Measurements from ENCODE around the gene PSD2. TPM values are rescaled to one million over a fixed set of nuclear protein-coding genes. Genes with fewer than 3 reads are reported as not detected.
A peak's percentile ranks its signal among the peaks of the same experiment; 100 is the strongest.

Gene PSD2
- total RNA-seq, 1 donor from 2014 or later: 0.52 TPM

- Histone ChIP-seq H3K4me3 (ENCODE audit: low read length in 3 of 3) (no peak overlapping the region), H3K4me1 (ENCODE audit: control insufficient read depth in 3 of 3, insufficient read depth in 3 of 3, low read length in 3 of 3) (peaks cover 0 to 20% (median 15%) of the 10 kb centered on the region in 3 donors), H3K36me3 (ENCODE audit: control insufficient read depth in 3 of 3, insufficient read depth in 3 of 3, low read length in 3 of 3) (no peaks in the 10 kb centered on the region), H3K9me3 (ENCODE audit: control insufficient read depth in 3 of 3, low read length in 3 of 3) (no peaks in the 10 kb centered on the region), H3K9ac (ENCODE audit: low read depth in 1 of 3, low read length in 3 of 3) (no peak overlapping the region), H3K27me3 (ENCODE audit: control insufficient read depth in 3 of 3, insufficient read depth in 3 of 3, low read length in 3 of 3) (no peaks in the 10 kb centered on the region), H3K27ac (ENCODE audit: low read depth, low read length) (no peak overlapping the region)
These were observed 22.5 kb upstream of the PSD2 start for GRCh38 chr5:139772927-139773690.

GRCh38 chr5:139774980-139775661 lies 20.5 kb upstream of the PSD2 start:
- Histone ChIP-seq H3K9me3 (ENCODE audit: control insufficient read depth in 3 of 3, low read length in 3 of 3) (no peaks in the 10 kb centered on the region), H3K4me3 (ENCODE audit: low read length in 3 of 3) (peak overlapping the region in 1 of 3 donors; percentile 35), H3K36me3 (ENCODE audit: control insufficient read depth in 3 of 3, insufficient read depth in 3 of 3, low read length in 3 of 3) (no peaks in the 10 kb centered on the region), H3K27ac (ENCODE audit: low read depth, low read length) (no peak overlapping the region), H3K27me3 (ENCODE audit: control insufficient read depth in 3 of 3, insufficient read depth in 3 of 3, low read length in 3 of 3) (no peaks in the 10 kb centered on the region), H3K9ac (ENCODE audit: low read depth in 1 of 3, low read length in 3 of 3) (peak overlapping the region in 1 of 3 donors; percentile 30), H3K4me1 (ENCODE audit: control insufficient read depth in 3 of 3, insufficient read depth in 3 of 3, low read length in 3 of 3) (peaks cover 0 to 10% (median 7%) of the 10 kb centered on the region in 3 donors)

- Histone ChIP-seq H3K4me3 (ENCODE audit: low read length in 3 of 3) (no peak overlapping the region), H3K27me3 (ENCODE audit: control insufficient read depth in 3 of 3, insufficient read depth in 3 of 3, low read length in 3 of 3) (no peaks in the 10 kb centered on the region), H3K9ac (ENCODE audit: low read depth in 1 of 3, low read length in 3 of 3) (no peak overlapping the region), H3K36me3 (ENCODE audit: control insufficient read depth in 3 of 3, insufficient read depth in 3 of 3, low read length in 3 of 3) (no peaks in the 10 kb centered on the region), H3K9me3 (ENCODE audit: control insufficient read depth in 3 of 3, low read length in 3 of 3) (no peaks in the 10 kb centered on the region), H3K4me1 (ENCODE audit: control insufficient read depth in 3 of 3, insufficient read depth in 3 of 3, low read length in 3 of 3) (peaks cover 0 to 10% (median 7%) of the 10 kb centered on the region in 3 donors), H3K27ac (ENCODE audit: low read depth, low read length) (no peak overlapping the region)
These were observed 19.7 kb upstream of the PSD2 start for GRCh38 chr5:139775872-139776271.

- H3K4me3 ChIP-seq (ENCODE audit: low read length in 3 of 3): no peak overlapping the region
- H3K9ac ChIP-seq (ENCODE audit: low read depth in 1 of 3, low read length in 3 of 3): no peak overlapping the region
- H3K9me3 ChIP-seq (ENCODE audit: control insufficient read depth in 3 of 3, low read length in 3 of 3): no peaks in the 10 kb centered on the region
- peaks cover 0 to 9% (median 7%) of the 10 kb centered on the region in 3 donors for H3K4me1 ChIP-seq (ENCODE audit: control insufficient read depth in 3 of 3, insufficient read depth in 3 of 3, low read length in 3 of 3)
- no peaks in the 10 kb centered on the region for H3K36me3 ChIP-seq (ENCODE audit: control insufficient read depth in 3 of 3, insufficient read depth in 3 of 3, low read length in 3 of 3)
- H3K27ac ChIP-seq (ENCODE audit: low read depth, low read length): no peak overlapping the region
- no peaks in the 10 kb centered on the region for H3K27me3 ChIP-seq (ENCODE audit: control insufficient read depth in 3 of 3, insufficient read depth in 3 of 3, low read length in 3 of 3)
These were observed 18.7 kb upstream of the PSD2 start for GRCh38 chr5:139776861-139777260.

- Histone ChIP-seq H3K9me3 (ENCODE audit: control insufficient read depth in 3 of 3, low read length in 3 of 3) (no peaks in the 10 kb centered on the region), H3K27ac (ENCODE audit: low read depth, low read length) (no peak overlapping the region), H3K4me3 (ENCODE audit: low read length in 3 of 3) (no peak overlapping the region), H3K4me1 (ENCODE audit: control insufficient read depth in 3 of 3, insufficient read depth in 3 of 3, low read length in 3 of 3) (peaks cover 7 to 11% (median 10%) of the 10 kb centered on the region in 3 donors), H3K9ac (ENCODE audit: low read depth in 1 of 3, low read length in 3 of 3) (no peak overlapping the region), H3K36me3 (ENCODE audit: control insufficient read depth in 3 of 3, insufficient read depth in 3 of 3, low read length in 3 of 3) (no peaks in the 10 kb centered on the region), H3K27me3 (ENCODE audit: control insufficient read depth in 3 of 3, insufficient read depth in 3 of 3, low read length in 3 of 3) (no peaks in the 10 kb centered on the region)
These were observed 12.1 kb upstream of the PSD2 start for GRCh38 chr5:139783436-139783965.

- no peak overlapping the region for H3K9ac ChIP-seq (ENCODE audit: low read depth in 1 of 3, low read length in 3 of 3)
- no peaks in the 10 kb centered on the region for H3K27me3 ChIP-seq (ENCODE audit: control insufficient read depth in 3 of 3, insufficient read depth in 3 of 3, low read length in 3 of 3)
These were observed 11.1 kb upstream of the PSD2 start for GRCh38 chr5:139784488-139784887.

GRCh38 chr5:139787257-139787567 lies 8.4 kb upstream of the PSD2 start:
- Histone ChIP-seq H3K27ac (ENCODE audit: low read depth, low read length) (no peak overlapping the region), H3K4me1 (ENCODE audit: control insufficient read depth in 3 of 3, insufficient read depth in 3 of 3, low read length in 3 of 3) (peaks cover 14 to 17% (median 15%) of the 10 kb centered on the region in 3 donors), H3K4me3 (ENCODE audit: low read length in 3 of 3) (peak overlapping the region in 1 of 3 donors; percentile 10), H3K36me3 (ENCODE audit: control insufficient read depth in 3 of 3, insufficient read depth in 3 of 3, low read length in 3 of 3) (no peaks in the 10 kb centered on the region), H3K9me3 (ENCODE audit: control insufficient read depth in 3 of 3, low read length in 3 of 3) (no peaks in the 10 kb centered on the region), H3K9ac (ENCODE audit: low read depth in 1 of 3, low read length in 3 of 3) (peak overlapping the region; percentile 83 to 91 (median 86)), H3K27me3 (ENCODE audit: control insufficient read depth in 3 of 3, insufficient read depth in 3 of 3, low read length in 3 of 3) (no peaks in the 10 kb centered on the region)

More at GRCh38 chr5:139784488-139784887, 11.1 kb upstream of the PSD2 start:
- peaks cover 14 to 17% (median 15%) of the 10 kb centered on the region in 3 donors for H3K4me1 ChIP-seq (ENCODE audit: control insufficient read depth in 3 of 3, insufficient read depth in 3 of 3, low read length in 3 of 3)
- H3K4me3 ChIP-seq (ENCODE audit: low read length in 3 of 3): no peak overlapping the region
- no peaks in the 10 kb centered on the region for H3K9me3 ChIP-seq (ENCODE audit: control insufficient read depth in 3 of 3, low read length in 3 of 3)
- no peaks in the 10 kb centered on the region for H3K36me3 ChIP-seq (ENCODE audit: control insufficient read depth in 3 of 3, insufficient read depth in 3 of 3, low read length in 3 of 3)
- no peak overlapping the region for H3K27ac ChIP-seq (ENCODE audit: low read depth, low read length)

- Histone ChIP-seq H3K27me3 (ENCODE audit: control insufficient read depth in 3 of 3, insufficient read depth in 3 of 3, low read length in 3 of 3) (no peaks in the 10 kb centered on the region), H3K36me3 (ENCODE audit: control insufficient read depth in 3 of 3, insufficient read depth in 3 of 3, low read length in 3 of 3) (no peaks in the 10 kb centered on the region), H3K4me3 (ENCODE audit: low read length in 3 of 3) (peak overlapping the region; percentile 70 to 93 (median 92)), H3K27ac (ENCODE audit: low read depth, low read length) (peak overlapping the region; percentile 93), H3K9ac (ENCODE audit: low read depth in 1 of 3, low read length in 3 of 3) (peak overlapping the region; percentile 83 to 91 (median 86)), H3K4me1 (ENCODE audit: control insufficient read depth in 3 of 3, insufficient read depth in 3 of 3, low read length in 3 of 3) (peaks cover 14 to 17% (median 15%) of the 10 kb centered on the region in 3 donors), H3K9me3 (ENCODE audit: control insufficient read depth in 3 of 3, low read length in 3 of 3) (no peaks in the 10 kb centered on the region)
These were observed 7.9 kb upstream of the PSD2 start for GRCh38 chr5:139787568-139788293.

GRCh38 chr5:139788294-139788910 lies 7.2 kb upstream of the PSD2 start:
- Histone ChIP-seq H3K27me3 (ENCODE audit: control insufficient read depth in 3 of 3, insufficient read depth in 3 of 3, low read length in 3 of 3) (no peaks in the 10 kb centered on the region), H3K27ac (ENCODE audit: low read depth, low read length) (peak overlapping the region; percentile 93), H3K9ac (ENCODE audit: low read depth in 1 of 3, low read length in 3 of 3) (peak overlapping the region; percentile 81 to 89 (median 83)), H3K4me1 (ENCODE audit: control insufficient read depth in 3 of 3, insufficient read depth in 3 of 3, low read length in 3 of 3) (peaks cover 14 to 17% (median 15%) of the 10 kb centered on the region in 3 donors), H3K9me3 (ENCODE audit: control insufficient read depth in 3 of 3, low read length in 3 of 3) (no peaks in the 10 kb centered on the region), H3K4me3 (ENCODE audit: low read length in 3 of 3) (peak overlapping the region; percentile 55 to 73 (median 70)), H3K36me3 (ENCODE audit: control insufficient read depth in 3 of 3, insufficient read depth in 3 of 3, low read length in 3 of 3) (no peaks in the 10 kb centered on the region)

Data from skeletal muscle tissue (tissue), 4 donors.